Lower lobe of right lung (tissue), 2 donors: ENCODE data around the gene CD247. TPM values are rescaled to one million over a fixed set of nuclear protein-coding genes. Genes with fewer than 3 reads are reported as not detected.
A peak's percentile ranks its signal among the peaks of the same experiment; 100 is the strongest.

ENCODE experiments used
- ATAC-seq, 2 donors: fragments of 200-7000 bp; cut with Tn5 transposase; one replicate each; pipeline ENCODE4 v1.9.1; 2020 to 2022; ENCODE audit warnings: mild to moderate bottlenecking in 2 of 2, moderate library complexity in 2 of 2
- DNase-seq: peaks from one replicate; pipeline ENCODE4 v3.0.0-alpha.2; 2020
- H3K27ac ChIP-seq: fragments of 200-600 bp; one replicate; pipeline ENCODE4 v1.8.0; 2022
- H3K27me3 ChIP-seq: fragments of 200-600 bp; one replicate; pipeline ENCODE4 v1.8.0; 2022; ENCODE audit warnings: low read depth
- H3K36me3 ChIP-seq: fragments of 200-600 bp; one replicate; pipeline ENCODE4 v1.8.0; 2022; ENCODE audit warnings: mild to moderate bottlenecking
- H3K4me1 ChIP-seq: fragments of 200-600 bp; one replicate; pipeline ENCODE4 v1.8.0; 2022
- H3K4me3 ChIP-seq: fragments of 200-600 bp; one replicate; pipeline ENCODE4 v1.8.0; 2022; ENCODE audit warnings: mild to moderate bottlenecking
- H3K9me3 ChIP-seq: fragments of 200-600 bp; one replicate; pipeline ENCODE4 v1.8.0; 2022
- CTCF ChIP-seq: fragments of 200-600 bp; IDR thresholded peaks from one replicate; pipeline ENCODE4 v1.8.0; 2022; ENCODE audit warnings: antibody characterized with exemption, mild to moderate bottlenecking
- intact Hi-C: fragments of 100-400 bp; cut with DNase I; formaldehyde crosslinking; loops from one replicate; pipeline ENCODE4 v1.11.0; 2022
- total RNA-seq: library from RNA; stranded (reverse); fragmentation: NEBNext Ultra II Directional; extraction: Animal tissue kit (Norgen Biotek cat#: 25700); gene quantifications from one replicate; pipeline ENCODE4 v1.2.1, GENCODE V29; 2021
- donor health status: DM: no; HTN: yes; CAD: no; lungs with severe emphysema.

Gene CD247
- total RNA-seq, 1 donor from 2014 or later, result 8.7 TPM

GRCh38 chr1:167474191-167474641, 44.1 kb downstream of the CD247 start:
- no peaks in the 10 kb centered on the region for H3K4me1 ChIP-seq
- no peak for TF ChIP-seq CTCF
- DNase-seq, result no peak
- no peaks in the 10 kb centered on the region for H3K9me3 ChIP-seq
- no peak overlapping the region for H3K4me3 ChIP-seq
- no peaks in the 10 kb centered on the region for H3K27me3 ChIP-seq
- intact Hi-C loops, result no loop called here
- H3K27ac ChIP-seq, result no peak overlapping the region
- no peaks in the 10 kb centered on the region for H3K36me3 ChIP-seq
- ATAC-seq, result no peak

- intact Hi-C loops, result no loop called here
- DNase-seq (no peak), ATAC-seq (no peak)
- TF ChIP-seq CTCF, result no peak
- Histone ChIP-seq H3K4me3 (no peak overlapping the region), H3K36me3 (no peaks in the 10 kb centered on the region), H3K9me3 (no peaks in the 10 kb centered on the region), H3K4me1 (no peaks in the 10 kb centered on the region), H3K27me3 (no peaks in the 10 kb centered on the region), H3K27ac (no peak overlapping the region)
Observed at GRCh38 chr1:167473761-167474160, 44.6 kb downstream of the CD247 start.

- no peak for TF ChIP-seq CTCF
- Histone ChIP-seq H3K27me3 (no peaks in the 10 kb centered on the region), H3K36me3 (no peaks in the 10 kb centered on the region), H3K4me3 (no peak overlapping the region), H3K9me3 (no peaks in the 10 kb centered on the region), H3K4me1 (no peaks in the 10 kb centered on the region), H3K27ac (no peak overlapping the region)
- intact Hi-C loops, result no loop called here
- ATAC-seq (no peak), DNase-seq (no peak)
Observed at GRCh38 chr1:167472752-167473521, 45.4 kb downstream of the CD247 start.

- H3K4me1 ChIP-seq, result no peaks in the 10 kb centered on the region
- no peak overlapping the region for H3K4me3 ChIP-seq
- TF ChIP-seq CTCF, result no peak
- no peaks in the 10 kb centered on the region for H3K27me3 ChIP-seq
- ATAC-seq (no peak), DNase-seq (no peak)
- H3K36me3 ChIP-seq, result no peaks in the 10 kb centered on the region
- no peak overlapping the region for H3K27ac ChIP-seq
- no peaks in the 10 kb centered on the region for H3K9me3 ChIP-seq
- intact Hi-C loops, result no loop called here
Observed at GRCh38 chr1:167471568-167471967, 46.8 kb downstream of the CD247 start.

- no peaks in the 10 kb centered on the region for H3K27me3 ChIP-seq
- H3K27ac ChIP-seq, result no peak overlapping the region
- H3K9me3 ChIP-seq, result no peaks in the 10 kb centered on the region
- ATAC-seq (peak in 1 of 2 donors; percentile 58), DNase-seq (no peak)
- TF ChIP-seq CTCF, result no peak
- H3K4me1 ChIP-seq, result no peaks in the 10 kb centered on the region
- H3K4me3 ChIP-seq, result no peak overlapping the region
- intact Hi-C loops, result no loop called here
- H3K36me3 ChIP-seq, result no peaks in the 10 kb centered on the region
Observed at GRCh38 chr1:167469280-167469965, 48.9 kb downstream of the CD247 start.
